Measurements from ENCODE around the gene ZNF865.

DNA sequence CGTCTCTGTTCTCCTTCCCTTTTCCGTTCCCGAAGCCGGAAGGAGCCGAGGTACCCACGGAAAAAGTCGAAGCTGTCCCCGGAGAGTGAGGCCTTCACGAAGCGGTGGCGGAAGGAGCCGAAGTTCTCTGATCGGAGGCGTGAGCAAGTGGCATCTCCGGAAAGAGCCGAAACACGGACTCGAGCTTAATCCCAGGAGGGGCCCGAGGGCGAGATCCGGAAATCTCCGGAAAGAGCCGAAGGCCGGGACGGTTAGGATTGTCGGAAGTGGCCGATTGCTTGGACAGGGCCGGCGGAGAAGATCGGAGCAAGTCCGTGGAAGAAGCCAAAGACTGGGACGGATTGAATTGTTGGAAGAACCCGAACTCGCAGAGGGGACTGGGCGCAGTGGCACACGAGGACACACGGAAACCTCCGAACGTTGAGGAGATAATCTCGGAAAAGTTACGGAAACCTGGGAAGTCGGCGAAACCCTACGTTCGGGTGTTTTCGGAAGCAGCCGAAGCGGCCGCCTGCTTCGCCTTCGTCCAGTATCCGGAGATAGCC, 48.9 kb downstream of the ZNF865 start:
- TF ChIP-seq, protein P1, sequence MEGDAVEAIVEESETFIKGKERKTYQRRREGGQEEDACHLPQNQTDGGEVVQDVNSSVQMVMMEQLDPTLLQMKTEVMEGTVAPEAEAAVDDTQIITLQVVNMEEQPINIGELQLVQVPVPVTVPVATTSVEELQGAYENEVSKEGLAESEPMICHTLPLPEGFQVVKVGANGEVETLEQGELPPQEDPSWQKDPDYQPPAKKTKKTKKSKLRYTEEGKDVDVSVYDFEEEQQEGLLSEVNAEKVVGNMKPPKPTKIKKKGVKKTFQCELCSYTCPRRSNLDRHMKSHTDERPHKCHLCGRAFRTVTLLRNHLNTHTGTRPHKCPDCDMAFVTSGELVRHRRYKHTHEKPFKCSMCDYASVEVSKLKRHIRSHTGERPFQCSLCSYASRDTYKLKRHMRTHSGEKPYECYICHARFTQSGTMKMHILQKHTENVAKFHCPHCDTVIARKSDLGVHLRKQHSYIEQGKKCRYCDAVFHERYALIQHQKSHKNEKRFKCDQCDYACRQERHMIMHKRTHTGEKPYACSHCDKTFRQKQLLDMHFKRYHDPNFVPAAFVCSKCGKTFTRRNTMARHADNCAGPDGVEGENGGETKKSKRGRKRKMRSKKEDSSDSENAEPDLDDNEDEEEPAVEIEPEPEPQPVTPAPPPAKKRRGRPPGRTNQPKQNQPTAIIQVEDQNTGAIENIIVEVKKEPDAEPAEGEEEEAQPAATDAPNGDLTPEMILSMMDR (IDR thresholded peaks at IDR 0.05) = no peak
- TF ChIP-seq EP300 (IDR thresholded peaks at IDR 0.05) (no peak), POLR2A (IDR thresholded peaks at IDR 0.05) (no peak)

All from ovary (tissue), 3 donors.